ENCODE measurements around the gene KCNJ3.

DNA sequence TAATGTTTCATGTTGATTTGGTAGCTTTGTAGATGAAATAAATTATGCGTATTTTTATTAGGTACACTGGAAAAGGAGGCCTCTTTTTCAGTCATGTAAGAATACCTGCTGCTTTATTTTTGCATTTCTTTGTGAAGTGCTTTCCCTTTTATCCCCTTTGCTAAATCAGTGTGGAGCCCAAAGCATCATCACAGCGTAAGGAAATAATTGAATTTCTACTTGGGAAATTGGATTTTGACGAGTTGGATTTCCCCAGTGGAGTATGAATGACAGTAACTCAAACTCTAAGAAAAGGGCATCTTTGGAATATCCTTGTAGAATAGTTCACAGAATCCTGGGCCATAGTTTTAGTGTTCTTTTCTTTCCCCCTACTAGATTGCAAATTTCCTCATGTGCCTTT, 97.2 kb downstream of the KCNJ3 start:
- no peak for TF ChIP-seq CTCF (IDR thresholded peaks at IDR 0.05; ENCODE audit: insufficient read depth, low read length, poor library complexity, severe bottlenecking)
- no peak for TF ChIP-seq EZH2phosphoT487 (conservative IDR thresholded peaks at IDR 0.05; ENCODE audit: low read length)
